HCT116 (cell line): ENCODE measurements around the gene MAN1A1. TPM values are rescaled to one million over a fixed set of nuclear protein-coding genes. Genes with fewer than 3 reads are reported as not detected.

Experiments used
- ATAC-seq: fragments of 200-7000 bp; cut with Tn5 transposase; 2 replicates; pipeline ENCODE4 v1.9.1; 2020; ENCODE audit warnings: mild to moderate bottlenecking, moderate library complexity
- BruUV-seq: library from RNA; stranded (reverse); fragments of 400-500 nt; replicated peaks from 2 replicates; lab custom pipeline; 2021; lab: Mats Ljungman, UMichigan
- CTCF ChIA-PET: fragments of 300-600 bp; sonication (Branson Sonifier 250); formaldehyde crosslinking; loops from one replicate; lab custom pipeline; 2021; ENCODE audit warnings: antibody characterized with exemption; lab: Charles Lee
- POLR2A ChIA-PET: fragments of 300-600, 350-600 bp; sonication (Branson Sonifier 250); formaldehyde crosslinking; loops from one replicate; lab custom pipeline; 2021; ENCODE audit warnings: antibody characterized with exemption; lab: Charles Lee
- RAD21 ChIA-PET, 2 experiments: fragments of 300-600 bp; sonication (Branson Sonifier 250); formaldehyde crosslinking; loops; one replicate each; lab custom pipeline; 2023; ENCODE audit warnings: low total read pairs in 2 of 2; ENCODE audit not compliant: uncharacterized antibody in 2 of 2, unreplicated experiment in 2 of 2, low non-redundant PET in 1 of 2; lab: Charles Lee
- DNase-seq: peaks from one replicate; pipeline ENCODE4 v3.0.0-alpha.2; 2010; ENCODE audit warnings: low read depth, low spot score
- H2AFZ ChIP-seq: fragments of 200-600 bp; shearing (Covaris generic), sonication (generic); 2 replicates; pipeline ENCODE4 v1.6.1; 2017; ENCODE audit warnings: low read depth, mixed run types, mixed read lengths, antibody characterized with exemption, low read length; ENCODE audit not compliant: poor library complexity, severe bottlenecking
- H3K27ac ChIP-seq: 2 replicates; pipeline ENCODE4 v1.5.1; 2012; ENCODE audit warnings: low read depth, low read length
- H3K27me3 ChIP-seq: fragments of 200-600 bp; sonication (generic); 2 replicates; pipeline ENCODE4 v1.6.1; 2016; ENCODE audit warnings: mixed run types, low read length, mixed read lengths; ENCODE audit not compliant: insufficient read depth
- H3K36me3 ChIP-seq, 2 experiments: fragments of 200-500 bp in 1 of 2; fragments of 200-600 bp in 1 of 2; sonication (Bioruptor generic) in 1 of 2; sonication (generic) in 1 of 2; 2 replicates each; pipeline versions ENCODE4 v1.5.1 to v1.6.1; 2014 to 2016; ENCODE audit warnings: low read length in 2 of 2, inconsistent platforms in 1 of 2, mixed read lengths in 1 of 2, mixed run types in 1 of 2; ENCODE audit not compliant: insufficient read depth in 2 of 2, control insufficient read depth in 1 of 2
- H3K4me1 ChIP-seq, 2 experiments: fragments of 200-600 bp in 1 of 2; sonication (generic) in 1 of 2; 2 replicates each; pipeline versions ENCODE4 v1.5.1 to v1.6.1; 2012 to 2017; ENCODE audit warnings: low read length in 2 of 2, inconsistent platforms in 1 of 2, mild to moderate bottlenecking in 1 of 2, mixed read lengths in 1 of 2, mixed run types in 1 of 2, moderate library complexity in 1 of 2; ENCODE audit not compliant: insufficient read depth in 2 of 2, control insufficient read depth in 1 of 2
- H3K4me2 ChIP-seq: fragments of 200-600 bp; sonication (generic); 2 replicates; pipeline ENCODE4 v1.6.1; 2017; ENCODE audit warnings: mixed run types, low read length, mixed read lengths
- H3K4me3 ChIP-seq, 2 experiments: fragments of 200-600 bp in 1 of 2; sonication (generic) in 1 of 2; replicated peaks in 1 of 2; 2 replicates each; pipeline ENCODE4 v1.5.1; 2011 to 2016; ENCODE audit warnings: low read length in 2 of 2, control low read depth in 1 of 2, low read depth in 1 of 2, mild to moderate bottlenecking in 1 of 2, mixed read lengths in 1 of 2, mixed run types in 1 of 2
- H3K79me2 ChIP-seq: fragments of 200-600 bp; sonication (generic); 2 replicates; pipeline ENCODE4 v1.6.1; 2017; ENCODE audit warnings: mild to moderate bottlenecking, mixed run types, low read length, moderate library complexity, mixed read lengths; ENCODE audit not compliant: insufficient read depth
- H3K9ac ChIP-seq: fragments of 200-600 bp; sonication (generic); 2 replicates; pipeline ENCODE4 v1.6.1; 2016; ENCODE audit warnings: low read length, mixed read lengths
- H3K9me2 ChIP-seq: fragments of 200-600 bp; sonication (generic), shearing (Covaris generic); 2 replicates; pipeline ENCODE4 v1.6.1; 2017; ENCODE audit warnings: mixed run types, mild to moderate bottlenecking, moderate library complexity; ENCODE audit not compliant: insufficient read depth
- H3K9me3 ChIP-seq, 2 experiments: fragments of 200-500 bp in 1 of 2; fragments of 200-600 bp in 1 of 2; sonication (Bioruptor generic) in 1 of 2; sonication (generic) in 1 of 2; 2 replicates each; pipeline ENCODE4 v1.6.1; 2014 to 2017; ENCODE audit warnings: low read length in 2 of 2, mixed read lengths in 2 of 2, inconsistent platforms in 1 of 2, low read depth in 1 of 2, mild to moderate bottlenecking in 1 of 2, mixed run types in 1 of 2, moderate library complexity in 1 of 2; ENCODE audit not compliant: control insufficient read depth in 1 of 2, insufficient read depth in 1 of 2
- H4K20me1 ChIP-seq: fragments of 200-600 bp; sonication (generic), shearing (Covaris generic); 2 replicates; pipeline ENCODE4 v1.6.1; 2017; ENCODE audit warnings: mixed run types, mild to moderate bottlenecking, moderate library complexity; ENCODE audit not compliant: insufficient read depth
- CTCF ChIP-seq, 3 experiments: fragments of 200-600 bp in 1 of 3; sonication (generic) in 1 of 3; IDR thresholded peaks in 2 of 3; conservative IDR thresholded peaks in 1 of 3; 2 replicates each; pipeline ENCODE4 v1.5.1; 2012 to 2017; ENCODE audit warnings: low read depth in 2 of 3, low read length in 2 of 3, antibody characterized with exemption in 1 of 3, borderline replicate concordance in 1 of 3, control low read depth in 1 of 3, mild to moderate bottlenecking in 1 of 3, mixed read lengths in 1 of 3, mixed run types in 1 of 3, moderate library complexity in 1 of 3; ENCODE audit not compliant: insufficient read depth in 1 of 3
- EGR1 ChIP-seq: IDR thresholded peaks from 2 replicates; pipeline ENCODE4 v1.6.1; 2012; ENCODE audit warnings: low read depth
- ELF1 ChIP-seq: IDR thresholded peaks from 2 replicates; pipeline ENCODE4 v1.6.1; 2012; ENCODE audit warnings: low read depth, borderline replicate concordance
- EZH2 ChIP-seq: fragments of 200-600 bp; sonication (generic); IDR thresholded peaks from 2 replicates; pipeline ENCODE4 v1.6.1; 2017; ENCODE audit warnings: antibody characterized with exemption, mixed run types
- JUND ChIP-seq: IDR thresholded peaks from 2 replicates; pipeline ENCODE4 v1.6.1; 2012
- MAX ChIP-seq: IDR thresholded peaks from 2 replicates; pipeline ENCODE4 v1.6.1; 2012
- POLR2AphosphoS5 ChIP-seq: IDR thresholded peaks from 2 replicates; pipeline ENCODE4 v1.6.1; 2011; ENCODE audit warnings: mild to moderate bottlenecking, low read depth, low read length, moderate library complexity
- SIN3A ChIP-seq: IDR thresholded peaks from 2 replicates; pipeline ENCODE4 v1.6.1; 2012; ENCODE audit warnings: low read depth
- SP1 ChIP-seq: IDR thresholded peaks from 2 replicates; pipeline ENCODE4 v1.6.1; 2012; ENCODE audit warnings: low read depth
- ZBTB33 ChIP-seq: IDR thresholded peaks from 2 replicates; pipeline ENCODE4 v1.6.1; 2011; ENCODE audit warnings: mild to moderate bottlenecking, low read length, moderate library complexity; ENCODE audit not compliant: insufficient replicate concordance; ENCODE audit errors: extremely low read depth
- ZFX ChIP-seq: fragments of 450-650 bp; IDR thresholded peaks from 2 replicates; pipeline ENCODE4 v1.6.1; 2017
- ZNF274 ChIP-seq: fragments of 200-500 bp; sonication (Bioruptor generic); IDR thresholded peaks from 2 replicates; pipeline ENCODE4 v1.6.1; 2014; ENCODE audit warnings: mild to moderate bottlenecking, low read depth, low read length, inconsistent platforms
- intact Hi-C: fragments of 100-400 bp; cut with micrococcal nuclease; formaldehyde crosslinking; loops from 2 replicates; pipeline ENCODE4 v1.10.0; 2022
- total RNA-seq: library from RNA; stranded (reverse); gene quantifications from one replicate; pipeline ENCODE4 v1.2.1, GENCODE V29; 2021; ENCODE audit not compliant: unreplicated experiment
- TF ChIP-seq, protein P1 (sequence below): IDR thresholded peaks from 2 replicates; pipeline ENCODE4 v1.6.1; 2012
- TF ChIP-seq, protein P2 (sequence below): IDR thresholded peaks from 2 replicates; pipeline ENCODE4 v1.6.1; 2012; ENCODE audit warnings: low read depth

The MAN1A1 gene
- total RNA-seq, 1 experiment from 2014 or later: 46.0 TPM

DNA sequence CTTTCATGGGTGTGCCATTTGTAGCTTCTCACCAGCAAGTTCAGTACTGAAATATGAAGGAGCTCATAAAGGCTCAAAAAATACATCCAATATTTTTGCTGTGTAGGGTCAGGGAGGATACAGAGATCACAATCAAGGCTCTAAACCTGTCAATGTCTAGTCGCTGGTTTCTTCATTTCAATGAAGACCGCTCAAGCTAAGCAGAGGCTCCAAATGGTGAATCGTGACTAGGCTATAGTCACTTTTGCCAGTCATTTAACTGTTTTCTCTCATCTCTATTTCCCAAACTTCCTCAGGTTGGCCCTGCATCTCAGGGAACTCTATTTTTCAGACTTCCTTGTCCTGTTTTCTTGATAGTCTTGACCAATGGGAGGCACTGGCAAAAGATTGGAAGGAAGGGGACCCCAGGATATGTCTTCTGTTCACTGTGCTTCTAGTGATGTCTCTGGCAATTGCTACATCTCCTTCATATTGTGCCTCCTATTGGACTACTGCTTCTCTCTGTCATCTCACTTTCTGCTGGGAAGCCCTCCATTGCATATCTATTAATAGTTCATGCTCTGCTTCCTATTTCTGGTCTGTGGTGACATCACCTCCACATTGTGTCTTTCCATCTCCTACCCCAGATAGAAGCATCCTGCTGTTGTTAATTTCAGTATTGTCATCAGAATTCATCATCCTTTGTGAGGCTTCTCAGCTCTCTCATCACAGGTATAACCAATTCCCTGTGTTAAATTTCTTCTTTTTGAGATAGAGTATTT, 183.4 kb downstream of the MAN1A1 start:
- Histone ChIP-seq H3K27ac (no peak overlapping the region), H2AFZ (no peak overlapping the region), H3K9me2 (no peaks in the 10 kb centered on the region), H3K36me3 (no peaks in the 10 kb centered on the region), H3K9me3 (no peaks in the 10 kb centered on the region), H3K9ac (no peak overlapping the region), H3K4me1 (peaks cover 15 to 18% of the 10 kb centered on the region in 2 experiments), H3K79me2 (no peaks in the 10 kb centered on the region), H3K4me2 (no peak overlapping the region), H3K4me3 (no peak overlapping the region), H4K20me1 (no peaks in the 10 kb centered on the region), H3K27me3 (no peaks in the 10 kb centered on the region)
- no peak for TF ChIP-seq ZNF274
- TF ChIP-seq EZH2: no peak
- no peak for TF ChIP-seq EGR1
- TF ChIP-seq JUND: no peak
- TF ChIP-seq POLR2AphosphoS5: no peak
- TF ChIP-seq SIN3A: no peak
- TF ChIP-seq SP1: no peak
- no peak for TF ChIP-seq MAX
- TF ChIP-seq, protein P1, sequence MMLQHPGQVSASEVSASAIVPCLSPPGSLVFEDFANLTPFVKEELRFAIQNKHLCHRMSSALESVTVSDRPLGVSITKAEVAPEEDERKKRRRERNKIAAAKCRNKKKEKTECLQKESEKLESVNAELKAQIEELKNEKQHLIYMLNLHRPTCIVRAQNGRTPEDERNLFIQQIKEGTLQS: no peak
- TF ChIP-seq ZBTB33: no peak
- TF ChIP-seq ELF1: no peak
- TF ChIP-seq ZFX: no peak
- TF ChIP-seq, protein P2, sequence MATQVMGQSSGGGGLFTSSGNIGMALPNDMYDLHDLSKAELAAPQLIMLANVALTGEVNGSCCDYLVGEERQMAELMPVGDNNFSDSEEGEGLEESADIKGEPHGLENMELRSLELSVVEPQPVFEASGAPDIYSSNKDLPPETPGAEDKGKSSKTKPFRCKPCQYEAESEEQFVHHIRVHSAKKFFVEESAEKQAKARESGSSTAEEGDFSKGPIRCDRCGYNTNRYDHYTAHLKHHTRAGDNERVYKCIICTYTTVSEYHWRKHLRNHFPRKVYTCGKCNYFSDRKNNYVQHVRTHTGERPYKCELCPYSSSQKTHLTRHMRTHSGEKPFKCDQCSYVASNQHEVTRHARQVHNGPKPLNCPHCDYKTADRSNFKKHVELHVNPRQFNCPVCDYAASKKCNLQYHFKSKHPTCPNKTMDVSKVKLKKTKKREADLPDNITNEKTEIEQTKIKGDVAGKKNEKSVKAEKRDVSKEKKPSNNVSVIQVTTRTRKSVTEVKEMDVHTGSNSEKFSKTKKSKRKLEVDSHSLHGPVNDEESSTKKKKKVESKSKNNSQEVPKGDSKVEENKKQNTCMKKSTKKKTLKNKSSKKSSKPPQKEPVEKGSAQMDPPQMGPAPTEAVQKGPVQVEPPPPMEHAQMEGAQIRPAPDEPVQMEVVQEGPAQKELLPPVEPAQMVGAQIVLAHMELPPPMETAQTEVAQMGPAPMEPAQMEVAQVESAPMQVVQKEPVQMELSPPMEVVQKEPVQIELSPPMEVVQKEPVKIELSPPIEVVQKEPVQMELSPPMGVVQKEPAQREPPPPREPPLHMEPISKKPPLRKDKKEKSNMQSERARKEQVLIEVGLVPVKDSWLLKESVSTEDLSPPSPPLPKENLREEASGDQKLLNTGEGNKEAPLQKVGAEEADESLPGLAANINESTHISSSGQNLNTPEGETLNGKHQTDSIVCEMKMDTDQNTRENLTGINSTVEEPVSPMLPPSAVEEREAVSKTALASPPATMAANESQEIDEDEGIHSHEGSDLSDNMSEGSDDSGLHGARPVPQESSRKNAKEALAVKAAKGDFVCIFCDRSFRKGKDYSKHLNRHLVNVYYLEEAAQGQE: no peak
- TF ChIP-seq CTCF (IDR thresholded peaks at IDR 0.05 in 2 of 3, conservative IDR thresholded peaks at IDR 0.05 in 1 of 3; ENCODE audit: borderline replicate concordance in 1 of 3, insufficient read depth in 1 of 3, low read depth in 2 of 3, low read length in 2 of 3): no peak
- ChIA-PET POLR2A (no interaction called here), RAD21 (no interaction called here), CTCF (no interaction called here)
- BruUV-seq: no TSS peak
- intact Hi-C loops: no loop called here
- ATAC-seq (no peak), DNase-seq (no peak)
